ENCODE results near the gene RTCA. TPM values are rescaled to one million over a fixed set of nuclear protein-coding genes. Genes with fewer than 3 reads are reported as not detected.

Gene RTCA
- total and polyA plus RNA-seq, 2 donors (not counting 1 experiment from before 2014, with no cell fraction given), result 15.7 to 31.0 TPM

GRCh38 chr1:100250264-100250663, 15.8 kb upstream of the RTCA start:
- no peak for ATAC-seq (ENCODE audit: low read depth)
- POLR2A ChIA-PET, result interaction anchor here (1.0 to 2.5 kb wide), 4 partner anchors 16 to 212 kb away, joined by 4 to 12 read pairs (median 7); partner anchors contain the start of genes CDC14A, RTCA, SASS6 and TRMT13
- no peaks in the 10 kb centered on the region for H3K36me3 ChIP-seq (replicated peaks in 1 of 2; ENCODE audit: control extremely low read depth in 1 of 2, control insufficient read depth in 1 of 2, extremely low read depth in 1 of 2, insufficient read depth in 2 of 2, low read length in 1 of 2)
- Mint-ChIP-seq H3K27me3 (no peaks in the 10 kb centered on the region), H3K9me3 (ENCODE audit: insufficient read depth) (no peaks in the 10 kb centered on the region), H3K4me3 (no peak overlapping the region), H3K27ac (no peak overlapping the region), H3K4me1 (peaks cover 11% of the 10 kb centered on the region)
- H3K4me2 ChIP-seq (replicated peaks; ENCODE audit: low read depth, low read length, poor library complexity, severe bottlenecking), result peak overlapping the region; percentile 69
- H3K9me3 ChIP-seq (ENCODE audit: control extremely low read depth in 1 of 3, control insufficient read depth in 2 of 3, insufficient read depth in 1 of 3, low read length in 2 of 3), result no peaks in the 10 kb centered on the region
- peaks cover 12 to 15% of the 10 kb centered on the region in 2 donors for H3K4me1 ChIP-seq (ENCODE audit: control insufficient read depth in 2 of 2, insufficient read depth in 2 of 2, low read length in 2 of 2)
- CTCF ChIA-PET, result interaction anchor here (0.9 to 1.4 kb wide), 3 partner anchors 15 to 209 kb away, joined by 3 to 5 read pairs (median 4); no protein-coding TSS in a partner anchor
- H4K20me1 ChIP-seq (ENCODE audit: control insufficient read depth, insufficient read depth, low read length, poor library complexity, severe bottlenecking), result no peaks in the 10 kb centered on the region
- no CpG with 5 or more reads among the region's 1 CpG for WGBS (ENCODE audit: insufficient coverage)
- intact Hi-C loops (cut with micrococcal nuclease), result no loop called here
- peak overlapping the region; percentile 77 for H2AFZ ChIP-seq (ENCODE audit: insufficient read depth, low read depth, low read length, poor library complexity, severe bottlenecking)
- DNase-seq, result no peak
- peak overlapping the region; percentile 75 for H3K9ac ChIP-seq (ENCODE audit: low read length)
- peak overlapping the region; percentile 68 to 69 for H3K27ac ChIP-seq (ENCODE audit: low read length in 2 of 2)
- TF ChIP-seq CTCF (IDR thresholded peaks at IDR 0.05), result no peak
- TF ChIP-seq EZH2 (IDR thresholded peaks at IDR 0.05; ENCODE audit: borderline replicate concordance, insufficient read depth, low read depth, low read length, poor library complexity, severe bottlenecking), result no peak
- H3K27me3 ChIP-seq (replicated peaks in 1 of 4; ENCODE audit: control extremely low read depth in 1 of 4, control insufficient read depth in 3 of 4, insufficient read depth in 4 of 4, low read length in 3 of 4), result no peaks in the 10 kb centered on the region
- peaks cover 16% of the 10 kb centered on the region for H3K79me2 ChIP-seq (ENCODE audit: control insufficient read depth, insufficient read depth, low read length)
- H3K4me3 ChIP-seq (ENCODE audit: control extremely low read depth in 1 of 5, extremely low read depth in 1 of 5, insufficient read depth in 1 of 5, low read depth in 2 of 5, low read length in 4 of 5), result peak overlapping the region; percentile 61 to 99 (median 90)

GRCh38 chr1:100250807-100251206, 15.2 kb upstream of the RTCA start:
- Mint-ChIP-seq H3K27ac (no peak overlapping the region), H3K4me1 (peaks cover 7% of the 10 kb centered on the region), H3K4me3 (no peak overlapping the region), H3K27me3 (peaks cover 2% of the 10 kb centered on the region), H3K9me3 (ENCODE audit: insufficient read depth) (no peaks in the 10 kb centered on the region)
- Histone ChIP-seq H3K27me3 (replicated peaks in 1 of 4; ENCODE audit: control extremely low read depth in 1 of 4, control insufficient read depth in 3 of 4, insufficient read depth in 4 of 4, low read length in 3 of 4) (no peaks in the 10 kb centered on the region), H2AFZ (ENCODE audit: insufficient read depth, low read depth, low read length, poor library complexity, severe bottlenecking) (peak overlapping the region; percentile 77), H3K79me2 (ENCODE audit: control insufficient read depth, insufficient read depth, low read length) (peaks cover 15% of the 10 kb centered on the region), H3K27ac (ENCODE audit: low read length in 2 of 2) (no peak overlapping the region), H3K4me2 (replicated peaks; ENCODE audit: low read depth, low read length, poor library complexity, severe bottlenecking) (peak overlapping the region; percentile 69), H3K9ac (ENCODE audit: low read length) (no peak overlapping the region), H3K36me3 (replicated peaks in 1 of 2; ENCODE audit: control extremely low read depth in 1 of 2, control insufficient read depth in 1 of 2, extremely low read depth in 1 of 2, insufficient read depth in 2 of 2, low read length in 1 of 2) (no peaks in the 10 kb centered on the region), H3K9me3 (ENCODE audit: control extremely low read depth in 1 of 3, control insufficient read depth in 2 of 3, insufficient read depth in 1 of 3, low read length in 2 of 3) (no peaks in the 10 kb centered on the region), H3K4me3 (ENCODE audit: control extremely low read depth in 1 of 5, extremely low read depth in 1 of 5, insufficient read depth in 1 of 5, low read depth in 2 of 5, low read length in 4 of 5) (no peak overlapping the region), H3K4me1 (ENCODE audit: control insufficient read depth in 2 of 2, insufficient read depth in 2 of 2, low read length in 2 of 2) (peaks cover 12 to 15% of the 10 kb centered on the region in 2 donors), H4K20me1 (ENCODE audit: control insufficient read depth, insufficient read depth, low read length, poor library complexity, severe bottlenecking) (no peaks in the 10 kb centered on the region)
- WGBS (ENCODE audit: insufficient coverage), result 100% methylated on average over 2 of the region's 3 CpGs
- ATAC-seq (ENCODE audit: low read depth), result no peak
- CTCF ChIA-PET, result interaction anchor here (1.4 kb wide), 1 partner anchor 208 kb away, joined by 5 read pairs; no protein-coding TSS in a partner anchor
- intact Hi-C loops (cut with micrococcal nuclease), result no loop called here
- POLR2A ChIA-PET, result interaction anchor here (1.8 to 2.5 kb wide), 2 partner anchors 102 to 118 kb away, joined by 6 to 12 read pairs; partner anchors contain the start of genes CDC14A, SASS6 and TRMT13
- no peak for DNase-seq
- TF ChIP-seq CTCF (IDR thresholded peaks at IDR 0.05) (no peak), EZH2 (IDR thresholded peaks at IDR 0.05; ENCODE audit: borderline replicate concordance, insufficient read depth, low read depth, low read length, poor library complexity, severe bottlenecking) (no peak)
